Stomach (tissue), 9 donors: ENCODE data around the gene SYNPO. TPM values are rescaled to one million over a fixed set of nuclear protein-coding genes. Genes with fewer than 3 reads are reported as not detected.

Experiments
- DNase-seq, 2 donors: peaks; one replicate each; pipeline versions ENCODE4 v3.0.0 to v3.0.0-alpha.2; 2013 to 2019
- H3K27ac ChIP-seq, 5 donors: fragments of 200-600 bp in 4 of 5; sonication (generic) in 4 of 5; one replicate each; pipeline ENCODE4 v1.5.1; 2013 to 2019; ENCODE audit warnings: mild to moderate bottlenecking in 1 of 5, moderate library complexity in 1 of 5
- H3K27me3 ChIP-seq, 3 donors: fragments of 200-600 bp; sonication (generic); one replicate each; pipeline ENCODE4 v1.5.1; 2017 to 2019; ENCODE audit warnings: mixed run types in 1 of 3
- H3K36me3 ChIP-seq, 4 donors: fragments of 200-600 bp; sonication (generic); 1 replicate in 3 of 4; 2 replicates in 1 of 4; pipeline ENCODE4 v1.5.1; 2016 to 2019
- H3K4me1 ChIP-seq, 4 donors: fragments of 200-600 bp; sonication (generic); one replicate each; pipeline ENCODE4 v1.5.1; 2016 to 2019
- H3K4me3 ChIP-seq, 4 donors: fragments of 200-600 bp; sonication (generic) in 3 of 4; one replicate each; pipeline ENCODE4 v1.5.1; 2016 to 2019; ENCODE audit warnings: mild to moderate bottlenecking in 1 of 4
- H3K9me3 ChIP-seq, 4 donors: fragments of 200-600 bp; sonication (generic); one replicate each; pipeline ENCODE4 v1.5.1; 2016 to 2019
- EP300 ChIP-seq: sonication (generic); formaldehyde crosslinking; IDR thresholded peaks from one replicate; pipeline ENCODE4 v1.6.1; 2017; ENCODE audit warnings: antibody characterized with exemption
- POLR2A ChIP-seq, 4 donors: fragments of 450-650 bp; IDR thresholded peaks; one replicate each; pipeline ENCODE4 v1.6.1; 2016; ENCODE audit warnings: antibody characterized with exemption in 4 of 4, control low read depth in 2 of 4, mild to moderate bottlenecking in 1 of 4, moderate library complexity in 1 of 4
- POLR2AphosphoS5 ChIP-seq, 3 donors: sonication (generic); formaldehyde crosslinking; IDR thresholded peaks; one replicate each; pipeline ENCODE4 v1.6.1; 2016; ENCODE audit warnings: antibody characterized with exemption in 3 of 3
- WGBS, 5 donors: extraction: QIAGEN DNeasy Blood & Tissue Kit in 3 of 5; methylation state at CpG; one replicate each; pipeline versions ENCODE4 v1.1.5 to v1.1.7; 2013 to 2018; 5-methylcytosine and 5-hydroxymethylcytosine counted together
- intact Hi-C: fragments of 100-400 bp; cut with DNase I; formaldehyde crosslinking; loops from one replicate; pipeline ENCODE4 v1.15.1; 2023; ENCODE audit warnings: low total_unique reads
- polyA plus RNA-seq, 3 donors: library from polyadenylated mRNA; stranded (reverse); fragments of 200-250 nt; gene quantifications; one replicate each; pipeline ENCODE4 v1.2.3, GENCODE V29; 2013
- total RNA-seq, 5 donors: library from RNA; depleted of rRNA; stranded (reverse); fragments of >200 nt; gene quantifications; one replicate each; pipeline versions ENCODE4 v1.1.0 to v1.2.3, GENCODE V29; 2014 to 2016
- TF ChIP-seq, protein P1 (sequence below), 7 experiments: fragments of 450-650 bp in 4 of 7; fragments of 200-600 bp in 3 of 7; sonication (generic) in 3 of 7; IDR thresholded peaks; one replicate each; pipeline ENCODE4 v1.5.1; 2016 to 2019; ENCODE audit warnings: antibody characterized with exemption in 7 of 7, control low read depth in 2 of 7, mild to moderate bottlenecking in 1 of 7
- donor health status: healthy with polysubstance abuse.
- donor health status: Bipolar disorder and iron deficiency.
- donor health status: healthy.

Gene SYNPO
- total and polyA plus RNA-seq, 8 donors, result 3.7 to 52.7 (median 21.7) TPM

GRCh38 chr5:150621301-150621700 lies 19.2 kb upstream of the SYNPO start:
- no peak for DNase-seq
- Histone ChIP-seq H3K9me3 (no peaks in the 10 kb centered on the region), H3K4me3 (no peak overlapping the region), H3K4me1 (peaks cover 48 to 68% (median 56%) of the 10 kb centered on the region in 4 donors), H3K27ac (peak overlapping the region in 2 of 5 donors; percentile 16 to 26), H3K27me3 (peaks cover 0 to 6% (median 0%) of the 10 kb centered on the region in 3 donors), H3K36me3 (no peaks in the 10 kb centered on the region)
- 72 to 86% (median 73%) methylated on average over 5 of the region's 5 CpGs for WGBS, 5 donors
- intact Hi-C loops, result no loop called here
- TF ChIP-seq EP300 (no peak), POLR2A (IDR thresholded peaks at IDR 0.05) (no peak), POLR2AphosphoS5 (IDR thresholded peaks at IDR 0.05) (no peak)
- TF ChIP-seq, protein P1, sequence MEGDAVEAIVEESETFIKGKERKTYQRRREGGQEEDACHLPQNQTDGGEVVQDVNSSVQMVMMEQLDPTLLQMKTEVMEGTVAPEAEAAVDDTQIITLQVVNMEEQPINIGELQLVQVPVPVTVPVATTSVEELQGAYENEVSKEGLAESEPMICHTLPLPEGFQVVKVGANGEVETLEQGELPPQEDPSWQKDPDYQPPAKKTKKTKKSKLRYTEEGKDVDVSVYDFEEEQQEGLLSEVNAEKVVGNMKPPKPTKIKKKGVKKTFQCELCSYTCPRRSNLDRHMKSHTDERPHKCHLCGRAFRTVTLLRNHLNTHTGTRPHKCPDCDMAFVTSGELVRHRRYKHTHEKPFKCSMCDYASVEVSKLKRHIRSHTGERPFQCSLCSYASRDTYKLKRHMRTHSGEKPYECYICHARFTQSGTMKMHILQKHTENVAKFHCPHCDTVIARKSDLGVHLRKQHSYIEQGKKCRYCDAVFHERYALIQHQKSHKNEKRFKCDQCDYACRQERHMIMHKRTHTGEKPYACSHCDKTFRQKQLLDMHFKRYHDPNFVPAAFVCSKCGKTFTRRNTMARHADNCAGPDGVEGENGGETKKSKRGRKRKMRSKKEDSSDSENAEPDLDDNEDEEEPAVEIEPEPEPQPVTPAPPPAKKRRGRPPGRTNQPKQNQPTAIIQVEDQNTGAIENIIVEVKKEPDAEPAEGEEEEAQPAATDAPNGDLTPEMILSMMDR (IDR thresholded peaks at IDR 0.05), result no peak

GRCh38 chr5:150622157-150622556 lies 18.3 kb upstream of the SYNPO start:
- H3K27me3 ChIP-seq, result peaks cover 0 to 6% (median 0%) of the 10 kb centered on the region in 3 donors
- H3K4me3 ChIP-seq, result no peak overlapping the region
- TF ChIP-seq, protein P1 (IDR thresholded peaks at IDR 0.05), result no peak
- TF ChIP-seq EP300, result no peak
- no peak for TF ChIP-seq POLR2A (IDR thresholded peaks at IDR 0.05)
- no peak for TF ChIP-seq POLR2AphosphoS5 (IDR thresholded peaks at IDR 0.05)
- DNase-seq, result no peak
- H3K4me1 ChIP-seq, result peaks cover 48 to 68% (median 56%) of the 10 kb centered on the region in 4 donors
- 78 to 89% (median 83%) methylated on average over 1 to 2 of the region's 2 CpGs for WGBS, 5 donors
- intact Hi-C loops, result no loop called here
- no peaks in the 10 kb centered on the region for H3K9me3 ChIP-seq
- H3K27ac ChIP-seq, result peak overlapping the region in 2 of 5 donors; percentile 26 to 34
- H3K36me3 ChIP-seq, result no peaks in the 10 kb centered on the region

DNA sequence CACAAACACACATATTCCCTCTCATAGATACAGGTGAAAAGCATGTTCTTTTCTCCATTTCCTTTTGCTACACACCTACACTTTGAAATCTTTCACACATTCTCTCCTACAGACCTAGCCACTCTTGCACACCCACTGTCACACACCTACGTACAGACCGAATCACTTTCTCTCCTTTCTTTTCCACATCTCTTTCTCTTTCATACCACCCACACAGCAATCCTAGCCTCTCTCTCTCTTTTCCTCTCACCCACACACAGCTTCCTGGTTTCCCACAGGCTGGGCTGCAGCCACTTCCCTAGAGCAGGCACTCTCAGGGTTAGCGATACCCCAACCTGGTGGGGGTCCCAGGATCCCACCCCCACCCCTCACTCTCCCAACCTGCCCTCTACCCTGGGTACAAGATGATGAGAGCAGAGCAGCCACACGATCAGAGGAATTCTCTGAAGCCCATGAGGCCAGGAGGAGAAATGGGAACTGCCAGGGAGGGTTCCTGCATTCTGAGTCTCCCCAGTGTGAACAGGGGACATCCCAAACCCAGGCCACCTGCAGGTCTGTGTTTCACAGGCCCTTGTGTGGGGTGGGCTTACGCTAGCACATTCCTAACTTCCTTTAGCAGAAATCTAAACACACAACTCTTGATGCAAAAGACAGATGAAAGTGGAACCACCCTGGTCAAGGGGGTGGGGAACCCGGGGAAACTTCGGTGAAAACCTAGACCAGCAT lies 17.1 kb upstream of the SYNPO start:
- Histone ChIP-seq H3K4me1 (peaks cover 47 to 68% (median 56%) of the 10 kb centered on the region in 4 donors), H3K27me3 (peaks cover 0 to 6% (median 0%) of the 10 kb centered on the region in 3 donors), H3K9me3 (no peaks in the 10 kb centered on the region), H3K4me3 (peak overlapping the region in 1 of 4 donors; percentile 10), H3K27ac (peak overlapping the region; percentile 4 to 94 (median 85)), H3K36me3 (no peaks in the 10 kb centered on the region)
- intact Hi-C loops, result no loop called here
- no peak for DNase-seq
- WGBS, 5 donors, result 41 to 60% (median 49%) methylated on average over 7 of the region's 7 CpGs
- TF ChIP-seq POLR2AphosphoS5 (IDR thresholded peaks at IDR 0.05), result no peak
- no peak for TF ChIP-seq POLR2A (IDR thresholded peaks at IDR 0.05)
- no peak for TF ChIP-seq EP300
- TF ChIP-seq, protein P1 (IDR thresholded peaks at IDR 0.05), result no peak

GRCh38 chr5:150623878-150624216 lies 16.6 kb upstream of the SYNPO start:
- WGBS, 5 donors, result 60 to 75% (median 67%) methylated on average over 5 of the region's 5 CpGs
- peaks cover 0 to 6% (median 0%) of the 10 kb centered on the region in 3 donors for H3K27me3 ChIP-seq
- H3K4me1 ChIP-seq, result peaks cover 47 to 68% (median 56%) of the 10 kb centered on the region in 4 donors
- H3K36me3 ChIP-seq, result no peaks in the 10 kb centered on the region
- no peak for TF ChIP-seq POLR2AphosphoS5 (IDR thresholded peaks at IDR 0.05)
- no peak for TF ChIP-seq POLR2A (IDR thresholded peaks at IDR 0.05)
- TF ChIP-seq, protein P1 (IDR thresholded peaks at IDR 0.05), result no peak
- TF ChIP-seq EP300, result no peak
- no peak for DNase-seq
- intact Hi-C loops, result no loop called here
- H3K4me3 ChIP-seq, result peak overlapping the region in 2 of 4 donors; percentile 65 to 87
- H3K27ac ChIP-seq, result peak overlapping the region; percentile 39 to 94 (median 92)
- H3K9me3 ChIP-seq, result no peaks in the 10 kb centered on the region
